ENCODE data around the gene GAS7.

- no peak for TF ChIP-seq CTCF (IDR thresholded peaks at IDR 0.05)
- TF ChIP-seq POLR2A (IDR thresholded peaks at IDR 0.05): no peak
Observed at GRCh38 chr17:10241781-10242180, 43.4 kb upstream of the GAS7 start.
